SU-DHL-6 (cell line): ENCODE data around the gene CTNNA2.

Experiments
- H2AFZ ChIP-seq: fragments of 200-600 bp; sonication (generic); 2 replicates; pipeline ENCODE4 v1.6.1; 2014; ENCODE audit warnings: low read depth, mild to moderate bottlenecking, moderate library complexity, mixed read lengths, antibody characterized with exemption, low read length; ENCODE audit not compliant: severe bottlenecking
- H3F3A ChIP-seq: fragments of 200-600 bp; shearing (Covaris generic); 2 replicates; pipeline ENCODE4 v1.6.0; 2016; ENCODE audit warnings: antibody characterized with exemption, mild to moderate bottlenecking; ENCODE audit not compliant: insufficient read depth
- H3K27ac ChIP-seq: fragments of 200-600 bp; sonication (generic); 2 replicates; pipeline ENCODE4 v1.5.1; 2016; ENCODE audit warnings: low read depth, mild to moderate bottlenecking, low read length, moderate library complexity, mixed read lengths
- H3K27me3 ChIP-seq: fragments of 200-600 bp; sonication (generic), shearing (Covaris generic); 2 replicates; pipeline ENCODE4 v1.6.0; 2014; ENCODE audit warnings: mild to moderate bottlenecking, low read length
- H3K36me3 ChIP-seq: fragments of 200-600 bp; sonication (generic); 2 replicates; pipeline ENCODE4 v1.6.1; 2014; ENCODE audit warnings: mild to moderate bottlenecking, low read length, mixed read lengths
- H3K4me2 ChIP-seq: fragments of 300-600, 200-600 bp; shearing (Covaris generic), sonication (generic); 2 replicates; pipeline ENCODE4 v1.6.0; 2014; ENCODE audit warnings: low read length, low read depth, mild to moderate bottlenecking; ENCODE audit not compliant: poor library complexity, severe bottlenecking
- H3K4me3 ChIP-seq: fragments of 200-600 bp; sonication (generic); 2 replicates; pipeline ENCODE4 v1.5.1; 2014; ENCODE audit warnings: antibody characterized with exemption, low read length, mild to moderate bottlenecking, mixed read lengths; ENCODE audit not compliant: insufficient read depth, poor library complexity, severe bottlenecking
- H3K79me2 ChIP-seq: fragments of 200-600 bp; sonication (generic); 2 replicates; pipeline ENCODE4 v1.6.1; 2014; ENCODE audit warnings: mild to moderate bottlenecking, low read length, moderate library complexity; ENCODE audit not compliant: insufficient read depth
- H3K9ac ChIP-seq: fragments of 200-600 bp; sonication (generic); 2 replicates; pipeline ENCODE4 v1.7.0; 2014; ENCODE audit warnings: mild to moderate bottlenecking, low read length
- H3K9me2 ChIP-seq: fragments of 200-600 bp; sonication (generic); replicated peaks from 2 replicates; pipeline ENCODE4 v1.6.1; 2014; ENCODE audit warnings: low read length; ENCODE audit not compliant: insufficient read depth
- H3K9me3 ChIP-seq: fragments of 200-600 bp; sonication (generic); 2 replicates; pipeline ENCODE4 v1.6.1; 2014; ENCODE audit warnings: low read length, mixed read lengths; ENCODE audit not compliant: insufficient read depth
- H4K20me1 ChIP-seq: fragments of 200-600 bp; sonication (generic); 2 replicates; pipeline ENCODE4 v1.6.1; 2014; ENCODE audit warnings: low read depth, mild to moderate bottlenecking, antibody characterized with exemption, low read length, moderate library complexity, mixed read lengths
- EZH2phosphoT487 ChIP-seq: fragments of 200-600 bp; sonication (generic), shearing (Covaris generic); conservative IDR thresholded peaks from 2 replicates; pipeline ENCODE4 v1.6.1; 2018; ENCODE audit warnings: mild to moderate bottlenecking, antibody characterized with exemption, low read length, moderate library complexity, mixed read lengths
- TF ChIP-seq, protein P1 (sequence below): fragments of 200-600 bp; sonication (generic); IDR thresholded peaks from one replicate; pipeline ENCODE4 v1.5.1; 2017; ENCODE audit warnings: antibody characterized with exemption, mild to moderate bottlenecking, low read length, moderate library complexity; ENCODE audit not compliant: insufficient read depth, poor library complexity, severe bottlenecking

The CTNNA2 gene

GRCh38 chr2:79640001-79640400, 127.2 kb downstream of the CTNNA2 start:
- H3K4me2 ChIP-seq, result no peak overlapping the region

GRCh38 chr2:79649531-79649930, 136.7 kb downstream of the CTNNA2 start:
- H3K4me2 ChIP-seq, result no peak overlapping the region
- no peak overlapping the region for H3K27ac ChIP-seq
- no peaks in the 10 kb centered on the region for H3K36me3 ChIP-seq
- H3K9me2 ChIP-seq, result no peaks in the 10 kb centered on the region
- no peaks in the 10 kb centered on the region for H3K79me2 ChIP-seq
- H3K9me3 ChIP-seq, result no peaks in the 10 kb centered on the region
- H3K27me3 ChIP-seq, result no peaks in the 10 kb centered on the region
- H4K20me1 ChIP-seq, result no peaks in the 10 kb centered on the region
- no peak for TF ChIP-seq EZH2phosphoT487
- TF ChIP-seq, protein P1, sequence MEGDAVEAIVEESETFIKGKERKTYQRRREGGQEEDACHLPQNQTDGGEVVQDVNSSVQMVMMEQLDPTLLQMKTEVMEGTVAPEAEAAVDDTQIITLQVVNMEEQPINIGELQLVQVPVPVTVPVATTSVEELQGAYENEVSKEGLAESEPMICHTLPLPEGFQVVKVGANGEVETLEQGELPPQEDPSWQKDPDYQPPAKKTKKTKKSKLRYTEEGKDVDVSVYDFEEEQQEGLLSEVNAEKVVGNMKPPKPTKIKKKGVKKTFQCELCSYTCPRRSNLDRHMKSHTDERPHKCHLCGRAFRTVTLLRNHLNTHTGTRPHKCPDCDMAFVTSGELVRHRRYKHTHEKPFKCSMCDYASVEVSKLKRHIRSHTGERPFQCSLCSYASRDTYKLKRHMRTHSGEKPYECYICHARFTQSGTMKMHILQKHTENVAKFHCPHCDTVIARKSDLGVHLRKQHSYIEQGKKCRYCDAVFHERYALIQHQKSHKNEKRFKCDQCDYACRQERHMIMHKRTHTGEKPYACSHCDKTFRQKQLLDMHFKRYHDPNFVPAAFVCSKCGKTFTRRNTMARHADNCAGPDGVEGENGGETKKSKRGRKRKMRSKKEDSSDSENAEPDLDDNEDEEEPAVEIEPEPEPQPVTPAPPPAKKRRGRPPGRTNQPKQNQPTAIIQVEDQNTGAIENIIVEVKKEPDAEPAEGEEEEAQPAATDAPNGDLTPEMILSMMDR, result no peak
- H3K9ac ChIP-seq, result no peak overlapping the region
- no peak overlapping the region for H2AFZ ChIP-seq
- no peaks in the 10 kb centered on the region for H3F3A ChIP-seq
- H3K4me3 ChIP-seq, result no peak overlapping the region

More at GRCh38 chr2:79640001-79640400, 127.2 kb downstream of the CTNNA2 start:
- H3K9me2 ChIP-seq, result no peaks in the 10 kb centered on the region
- H3K79me2 ChIP-seq, result no peaks in the 10 kb centered on the region
- H3K4me3 ChIP-seq, result no peak overlapping the region
- H3K9me3 ChIP-seq, result no peaks in the 10 kb centered on the region
- H3F3A ChIP-seq, result no peaks in the 10 kb centered on the region
- H4K20me1 ChIP-seq, result no peaks in the 10 kb centered on the region
- H2AFZ ChIP-seq, result no peak overlapping the region
- TF ChIP-seq EZH2phosphoT487, result no peak
- TF ChIP-seq, protein P1, result no peak
- no peak overlapping the region for H3K9ac ChIP-seq
- H3K27ac ChIP-seq, result no peak overlapping the region
- no peaks in the 10 kb centered on the region for H3K27me3 ChIP-seq
- H3K36me3 ChIP-seq, result no peaks in the 10 kb centered on the region

DNA sequence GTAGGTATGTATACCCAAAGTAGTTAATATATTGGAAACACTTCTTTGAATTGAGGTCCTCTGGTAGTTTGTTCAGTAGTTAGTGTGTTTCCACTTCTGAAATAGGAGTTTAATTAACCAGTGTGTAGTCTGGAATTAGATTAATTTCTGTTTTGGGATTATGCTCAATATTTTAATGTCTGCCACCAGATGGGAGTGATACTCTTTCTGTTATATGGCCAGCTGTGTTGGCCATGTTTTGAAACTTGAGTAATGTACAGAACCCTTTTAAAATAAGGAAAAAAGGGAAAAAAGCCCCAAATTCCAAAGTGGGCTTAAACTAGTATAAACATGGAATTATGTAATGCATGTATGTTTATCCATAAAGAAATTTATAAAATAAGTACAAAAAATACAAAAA, 147.7 kb downstream of the CTNNA2 start:
- Histone ChIP-seq H3K27me3 (no peaks in the 10 kb centered on the region), H3K9me3 (no peaks in the 10 kb centered on the region), H3K4me3 (no peak overlapping the region), H3K27ac (no peak overlapping the region), H3K4me2 (no peak overlapping the region), H4K20me1 (no peaks in the 10 kb centered on the region), H3K36me3 (no peaks in the 10 kb centered on the region), H3F3A (no peaks in the 10 kb centered on the region), H2AFZ (no peak overlapping the region), H3K9me2 (no peaks in the 10 kb centered on the region), H3K9ac (no peak overlapping the region), H3K79me2 (no peaks in the 10 kb centered on the region)
- TF ChIP-seq, protein P1, result no peak
- no peak for TF ChIP-seq EZH2phosphoT487
